OCI-LY3 (cell line): ENCODE data around the gene PHF20.

Experiments
- H2AFZ ChIP-seq: fragments of 200-600, 300-600 bp; shearing (Covaris generic); 2 replicates; pipeline ENCODE4 v1.6.0; 2014; ENCODE audit warnings: antibody characterized with exemption, low read depth, low read length
- H3K27ac ChIP-seq: fragments of 200-600, 300-600 bp; sonication (generic); 2 replicates; pipeline ENCODE4 v1.5.1; 2014; ENCODE audit warnings: mild to moderate bottlenecking, low read length, moderate library complexity, mixed read lengths
- H3K27me3 ChIP-seq: fragments of 200-600, 300-600 bp; sonication (generic); 2 replicates; pipeline ENCODE4 v1.6.1; 2014; ENCODE audit warnings: low read depth, low read length, mixed read lengths
- H3K36me3 ChIP-seq: fragments of 200-600, 300-600 bp; sonication (generic); replicated peaks from 2 replicates; pipeline ENCODE3; 2014; ENCODE audit warnings: low read depth, low read length, mixed read lengths
- H3K4me1 ChIP-seq: fragments of 300-600, 200-600 bp; sonication (generic); 2 replicates; pipeline ENCODE4 v1.6.1; 2014; ENCODE audit warnings: low read length, mixed read lengths
- H3K4me2 ChIP-seq: fragments of 200-600, 300-600 bp; sonication (generic); 2 replicates; pipeline ENCODE4 v1.6.1; 2014; ENCODE audit warnings: low read length, mixed read lengths
- H3K4me3 ChIP-seq: fragments of 300-600, 200-600 bp; sonication (generic); 2 replicates; pipeline ENCODE4 v1.5.1; 2014; ENCODE audit warnings: antibody characterized with exemption, mild to moderate bottlenecking, low read length, moderate library complexity
- H3K79me2 ChIP-seq: fragments of 300-600, 200-600 bp; shearing (Covaris generic); 2 replicates; pipeline ENCODE4 v1.6.1; 2014; ENCODE audit warnings: mild to moderate bottlenecking, low read length, mixed read lengths
- H3K9ac ChIP-seq: fragments of 300-600, 200-600 bp; shearing (Covaris generic); 2 replicates; pipeline ENCODE4 v1.6.0; 2014; ENCODE audit warnings: mild to moderate bottlenecking, low read length, moderate library complexity
- H3K9me3 ChIP-seq: fragments of 200-600, 300-600 bp; shearing (Covaris generic); 2 replicates; pipeline ENCODE4 v1.6.1; 2014; ENCODE audit warnings: low read length, mixed read lengths; ENCODE audit not compliant: insufficient read depth
- H4K20me1 ChIP-seq: fragments of 200-600, 300-600 bp; sonication (generic); 2 replicates; pipeline ENCODE4 v1.6.1; 2016; ENCODE audit warnings: low read length, mixed read lengths; ENCODE audit not compliant: insufficient read depth
- CTCF ChIP-seq: fragments of 200-600, 300-600 bp; sonication (generic); IDR thresholded peaks from 2 replicates; pipeline ENCODE4 v1.5.1; 2014; ENCODE audit warnings: antibody characterized with exemption, low read length, low read depth
- EZH2phosphoT487 ChIP-seq: fragments of 200-600 bp; shearing (Covaris generic); IDR thresholded peaks from 2 replicates; pipeline ENCODE4 v1.6.1; 2018; ENCODE audit warnings: antibody characterized with exemption, mixed run types, low read depth

PHF20 gene

GRCh38 chr20:35820715-35821114, 48.9 kb downstream of the PHF20 start:
- Histone ChIP-seq H3K36me3 (peaks cover 14% of the 10 kb centered on the region), H3K4me3 (no peak overlapping the region), H3K9me3 (no peaks in the 10 kb centered on the region), H3K27me3 (no peaks in the 10 kb centered on the region), H3K27ac (no peak overlapping the region), H3K9ac (no peak overlapping the region), H3K79me2 (no peaks in the 10 kb centered on the region), H4K20me1 (0 out of 2 replicates have a peak, but pooled peaks cover 4% of the 10 kb centered on the region), H2AFZ (no peak overlapping the region), H3K4me2 (no peak overlapping the region), H3K4me1 (no peaks in the 10 kb centered on the region)
- no peak for TF ChIP-seq EZH2phosphoT487
- TF ChIP-seq CTCF = no peak

- no peak overlapping the region for H3K9ac ChIP-seq
- peaks cover 14% of the 10 kb centered on the region for H3K36me3 ChIP-seq
- no peaks in the 10 kb centered on the region for H3K9me3 ChIP-seq
- H3K4me3 ChIP-seq = no peak overlapping the region
- no peak overlapping the region for H2AFZ ChIP-seq
- H3K4me2 ChIP-seq = no peak overlapping the region
- H4K20me1 ChIP-seq = 0 out of 2 replicates have a peak, but pooled peaks cover 4% of the 10 kb centered on the region
- H3K27me3 ChIP-seq = no peaks in the 10 kb centered on the region
- no peak for TF ChIP-seq CTCF
- no peak for TF ChIP-seq EZH2phosphoT487
- no peak overlapping the region for H3K27ac ChIP-seq
- H3K79me2 ChIP-seq = no peaks in the 10 kb centered on the region
- no peaks in the 10 kb centered on the region for H3K4me1 ChIP-seq
These were observed 50.0 kb downstream of the PHF20 start for GRCh38 chr20:35821807-35822242.

- Histone ChIP-seq H3K9me3 (no peaks in the 10 kb centered on the region), H3K9ac (no peak overlapping the region), H3K36me3 (peaks cover 17% of the 10 kb centered on the region), H3K4me1 (no peaks in the 10 kb centered on the region), H3K4me2 (no peak overlapping the region), H3K27ac (no peak overlapping the region), H4K20me1 (0 out of 2 replicates have a peak, but pooled peaks cover 4% of the 10 kb centered on the region), H3K79me2 (no peaks in the 10 kb centered on the region), H2AFZ (no peak overlapping the region), H3K4me3 (no peak overlapping the region), H3K27me3 (no peaks in the 10 kb centered on the region)
- no peak for TF ChIP-seq CTCF
- TF ChIP-seq EZH2phosphoT487 = no peak
These were observed 51.3 kb downstream of the PHF20 start for GRCh38 chr20:35823147-35823546.

GRCh38 chr20:35823937-35824336, 52.1 kb downstream of the PHF20 start:
- no peak overlapping the region for H3K27ac ChIP-seq

More at GRCh38 chr20:35823937-35824336, 52.1 kb downstream of the PHF20 start:
- H4K20me1 ChIP-seq = 0 out of 2 replicates have a peak, but pooled peaks cover 9% of the 10 kb centered on the region
- no peak for TF ChIP-seq EZH2phosphoT487
- no peak overlapping the region for H2AFZ ChIP-seq
- no peak overlapping the region for H3K4me3 ChIP-seq
- peaks cover 17% of the 10 kb centered on the region for H3K36me3 ChIP-seq
- H3K9me3 ChIP-seq = no peaks in the 10 kb centered on the region
- H3K4me2 ChIP-seq = no peak overlapping the region
- H3K79me2 ChIP-seq = no peaks in the 10 kb centered on the region
- no peak overlapping the region for H3K9ac ChIP-seq
- no peaks in the 10 kb centered on the region for H3K27me3 ChIP-seq
- no peaks in the 10 kb centered on the region for H3K4me1 ChIP-seq
